ENCODE results near the gene UNKL. TPM values are rescaled to one million over a fixed set of nuclear protein-coding genes. Genes with fewer than 3 reads are reported as not detected.

Gene UNKL
- polyA plus RNA-seq, 1 donor from 2014 or later, result 9.2 TPM

DNA sequence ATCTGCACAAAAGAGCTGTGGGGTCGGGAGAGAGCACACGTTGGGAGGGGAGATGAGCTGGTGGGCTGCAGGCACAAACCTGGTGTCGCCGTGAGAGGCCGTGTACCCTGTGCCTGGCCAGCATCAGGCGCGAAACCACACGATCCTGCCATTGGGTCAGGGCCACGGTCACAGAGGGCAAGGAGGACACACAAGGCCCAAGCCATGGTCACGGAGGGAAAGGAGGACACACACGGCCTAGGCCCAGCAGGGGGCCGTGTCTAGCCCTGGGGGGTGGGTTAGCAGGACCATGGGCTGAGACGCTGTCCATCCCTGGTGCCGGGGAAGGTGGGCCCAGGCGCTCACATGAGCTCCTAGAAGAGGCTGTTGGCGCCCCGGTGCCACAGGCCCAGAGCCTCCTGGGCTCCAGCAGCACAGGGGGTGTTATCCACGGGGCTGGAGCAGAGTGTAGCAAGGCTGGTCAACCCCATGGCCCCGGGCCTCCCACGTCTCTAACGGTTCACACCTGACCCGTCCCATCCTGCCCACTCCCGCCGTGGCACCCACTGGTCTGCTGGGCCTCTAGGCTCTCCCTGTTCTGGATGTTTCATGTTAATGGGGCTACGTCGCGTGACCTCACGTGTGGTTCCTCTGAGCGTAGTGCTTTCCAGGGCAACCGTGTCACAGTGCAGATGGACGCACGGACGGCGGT, 37.3 kb upstream of the UNKL start:
- Mint-ChIP-seq H3K4me3 (peak overlapping the region in 1 of 4 donors; percentile 40), H3K36me3 (peaks cover 1% of the 10 kb centered on the region), H3K4me1 (no peaks in the 10 kb centered on the region), H3K27me3 (no peaks in the 10 kb centered on the region), H3K27ac (peak overlapping the region in 1 of 3 donors; percentile 61), H3K9me3 (no peaks in the 10 kb centered on the region)

DNA sequence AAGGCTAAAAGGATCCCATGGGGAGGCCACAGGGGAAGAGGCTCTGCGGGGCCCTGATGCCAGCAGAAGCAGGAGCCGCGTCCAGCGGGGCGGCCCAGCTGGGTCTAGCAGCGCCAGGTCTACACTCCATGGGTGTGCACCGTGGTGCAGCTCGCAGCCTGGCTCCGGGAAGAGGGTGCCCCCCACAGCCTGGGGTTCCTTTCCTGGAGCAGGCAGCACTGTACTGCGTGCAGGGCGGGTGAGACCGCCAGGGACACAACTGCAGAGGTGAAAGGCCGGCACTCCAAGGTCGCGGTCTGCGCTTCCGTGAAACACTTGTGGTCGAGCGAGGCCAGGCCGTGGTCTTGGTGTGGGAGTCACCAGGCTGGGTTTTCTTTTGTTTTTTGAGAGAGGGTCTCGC, 36.3 kb upstream of the UNKL start:
- Mint-ChIP-seq H3K36me3 (peaks cover 1% of the 10 kb centered on the region), H3K27me3 (no peaks in the 10 kb centered on the region), H3K4me1 (no peaks in the 10 kb centered on the region), H3K9me3 (no peaks in the 10 kb centered on the region), H3K27ac (no peak overlapping the region), H3K4me3 (no peak overlapping the region)

DNA sequence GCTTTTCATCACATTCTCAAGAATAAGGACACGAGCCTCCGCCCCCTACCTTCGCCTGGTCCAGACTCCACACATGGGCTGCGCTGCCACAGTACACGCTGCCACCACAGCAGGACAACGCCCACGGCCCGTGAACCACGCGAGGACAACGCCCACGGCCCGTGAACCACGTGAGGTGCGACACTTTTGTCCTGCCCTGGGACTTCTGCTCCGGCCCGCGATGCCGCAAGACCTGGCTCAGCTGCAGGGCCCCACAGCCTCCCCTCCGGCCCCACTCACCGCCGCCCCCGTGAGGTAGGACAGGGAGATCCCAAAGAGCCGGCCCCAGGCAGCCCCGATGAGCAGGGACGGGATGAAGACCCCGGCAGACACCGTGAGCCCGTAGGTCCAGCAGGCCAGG, 35.7 kb upstream of the UNKL start:
- Mint-ChIP-seq H3K27me3 (no peaks in the 10 kb centered on the region), H3K27ac (peak overlapping the region in 1 of 3 donors; percentile 20), H3K36me3 (peaks cover 1% of the 10 kb centered on the region), H3K4me1 (no peaks in the 10 kb centered on the region), H3K9me3 (no peaks in the 10 kb centered on the region), H3K4me3 (no peak overlapping the region)

DNA sequence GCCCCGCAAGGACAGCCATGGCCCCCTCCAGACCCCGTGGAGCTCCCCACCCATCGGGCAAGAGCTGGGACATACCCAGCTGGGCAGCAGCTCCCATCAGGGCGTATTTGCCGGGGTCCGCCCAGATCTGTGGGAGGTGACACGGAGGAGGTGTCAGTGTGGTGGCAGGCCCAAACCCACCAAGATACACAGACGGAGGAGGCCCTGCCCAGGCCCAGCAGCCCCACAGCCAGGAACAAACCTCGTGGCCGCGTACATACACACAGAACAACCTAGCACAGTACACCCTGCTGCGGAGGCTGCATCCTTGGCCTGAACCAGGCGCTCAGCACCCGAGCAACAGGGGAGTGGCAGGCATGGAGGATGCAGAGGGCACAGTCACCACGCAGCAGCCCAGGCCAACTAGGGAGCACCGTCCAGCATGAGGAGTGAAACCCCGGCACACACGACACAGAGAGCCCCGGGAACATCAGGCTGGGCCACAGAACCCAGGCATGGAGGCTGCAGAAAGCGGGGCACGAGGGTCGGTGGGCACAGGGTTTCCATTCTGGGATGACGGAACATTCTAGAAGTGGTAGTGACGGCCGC, 34.8 kb upstream of the UNKL start:
- peaks cover 1% of the 10 kb centered on the region for H3K36me3 Mint-ChIP-seq
- peaks cover 0 to 5% (median 0%) of the 10 kb centered on the region in 3 donors for H3K4me1 Mint-ChIP-seq
- no peaks in the 10 kb centered on the region for H3K9me3 Mint-ChIP-seq
- H3K27ac Mint-ChIP-seq, result peak overlapping the region in 1 of 3 donors; percentile 20
- H3K4me3 Mint-ChIP-seq, result no peak overlapping the region
- H3K27me3 Mint-ChIP-seq, result no peaks in the 10 kb centered on the region

DNA sequence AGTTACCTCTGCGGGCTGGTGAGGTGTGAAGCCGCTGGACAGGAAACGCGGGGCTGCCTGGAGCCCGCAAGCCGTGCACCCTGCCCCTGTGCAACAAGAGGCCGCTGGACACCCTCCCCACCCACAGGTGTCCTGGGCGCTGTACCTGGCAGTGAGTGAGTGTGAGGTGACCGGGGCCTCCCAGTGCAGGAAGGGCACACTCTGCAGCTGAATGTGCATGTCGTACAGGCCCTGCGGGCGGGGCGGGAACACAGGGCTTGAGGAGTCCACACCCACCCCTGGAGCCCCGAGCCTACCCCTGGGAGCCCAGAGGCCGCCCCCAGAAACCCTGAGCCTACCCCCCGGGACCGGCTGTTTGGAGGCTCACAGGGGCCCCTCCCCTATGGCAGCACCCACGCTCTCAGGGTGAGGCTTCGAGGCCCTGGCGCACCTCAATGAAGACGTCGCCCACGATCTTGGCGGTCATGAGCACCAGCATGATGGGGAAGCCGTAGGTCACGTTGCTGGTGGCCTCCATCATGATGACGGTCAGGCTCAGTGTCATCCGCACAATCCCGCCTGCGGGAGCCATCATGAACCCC, 34.1 kb upstream of the UNKL start:
- Mint-ChIP-seq H3K9me3 (no peaks in the 10 kb centered on the region), H3K27ac (peak overlapping the region in 1 of 3 donors; percentile 62), H3K4me1 (peaks cover 0 to 5% (median 0%) of the 10 kb centered on the region in 3 donors), H3K27me3 (no peaks in the 10 kb centered on the region), H3K4me3 (no peak overlapping the region), H3K36me3 (peaks cover 1% of the 10 kb centered on the region)

DNA sequence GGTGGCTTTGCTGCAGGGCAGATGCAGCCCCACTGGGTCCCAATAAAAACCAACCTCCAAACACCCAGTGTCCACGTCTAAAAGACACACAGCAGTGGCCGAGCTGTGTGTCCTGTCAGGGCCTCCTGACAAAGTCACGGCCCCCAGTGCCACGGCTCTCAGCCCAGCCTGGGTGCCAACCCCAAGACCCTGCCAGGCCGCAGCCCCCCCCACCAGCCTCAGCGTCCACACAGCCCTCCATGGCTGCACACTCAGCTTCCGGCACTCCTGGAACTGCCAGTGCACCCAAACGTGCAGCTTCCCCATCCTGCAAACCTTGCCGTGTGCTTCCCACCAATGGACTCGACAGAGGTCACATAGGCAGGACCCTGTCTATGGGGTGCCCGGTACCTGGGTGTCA, 33.5 kb upstream of the UNKL start:
- Mint-ChIP-seq H3K4me3 (peak overlapping the region in 2 of 4 donors; percentile 41 to 74), H3K9me3 (no peaks in the 10 kb centered on the region), H3K27me3 (no peaks in the 10 kb centered on the region), H3K4me1 (peaks cover 0 to 5% (median 0%) of the 10 kb centered on the region in 3 donors), H3K36me3 (peaks cover 1% of the 10 kb centered on the region), H3K27ac (peak overlapping the region in 2 of 3 donors; percentile 31 to 62)

DNA sequence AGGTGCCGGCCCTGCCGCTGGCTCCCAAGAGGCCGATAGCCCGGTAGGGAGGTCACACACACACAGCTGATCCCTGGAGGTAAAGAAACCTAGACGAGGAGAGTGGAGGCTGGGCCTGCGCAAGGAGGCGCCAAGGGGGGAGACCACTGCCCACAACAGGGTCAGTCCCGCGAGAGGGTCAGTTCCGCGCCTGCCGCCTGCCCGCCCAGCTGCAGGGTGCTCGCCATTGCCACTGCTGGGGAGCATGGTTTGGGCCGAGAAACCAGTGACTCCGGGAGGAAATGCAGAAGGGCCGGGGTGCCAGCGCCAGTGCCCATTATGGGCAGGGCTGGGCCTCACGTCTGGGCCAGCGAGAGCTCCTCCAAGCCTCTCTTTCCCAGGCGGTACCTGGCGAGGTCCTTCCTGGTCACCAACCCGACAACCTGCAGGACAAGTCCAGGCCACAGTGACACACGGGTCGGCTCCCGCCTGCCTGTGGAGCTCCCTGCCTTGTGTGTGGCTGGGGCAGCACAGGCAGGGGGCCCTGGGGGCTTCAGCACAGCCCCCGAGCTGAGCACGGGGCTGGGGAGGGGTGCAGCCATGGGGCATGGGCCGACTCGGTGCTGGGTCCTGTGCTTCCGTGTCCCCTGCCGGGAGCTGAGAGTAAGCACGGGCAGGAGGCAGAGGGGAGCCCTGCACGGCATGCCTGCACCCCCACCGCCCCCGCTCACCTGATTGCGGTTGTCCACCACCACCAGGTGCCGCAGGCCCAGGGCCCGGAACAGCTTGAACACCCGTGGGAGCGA, 32.0 kb upstream of the UNKL start:
- Mint-ChIP-seq H3K27me3 (no peaks in the 10 kb centered on the region), H3K4me3 (peak overlapping the region in 1 of 4 donors; percentile 87), H3K4me1 (peaks cover 0 to 5% (median 0%) of the 10 kb centered on the region in 3 donors), H3K36me3 (peaks cover 1% of the 10 kb centered on the region), H3K27ac (peak overlapping the region; percentile 31 to 99 (median 83)), H3K9me3 (no peaks in the 10 kb centered on the region)

DNA sequence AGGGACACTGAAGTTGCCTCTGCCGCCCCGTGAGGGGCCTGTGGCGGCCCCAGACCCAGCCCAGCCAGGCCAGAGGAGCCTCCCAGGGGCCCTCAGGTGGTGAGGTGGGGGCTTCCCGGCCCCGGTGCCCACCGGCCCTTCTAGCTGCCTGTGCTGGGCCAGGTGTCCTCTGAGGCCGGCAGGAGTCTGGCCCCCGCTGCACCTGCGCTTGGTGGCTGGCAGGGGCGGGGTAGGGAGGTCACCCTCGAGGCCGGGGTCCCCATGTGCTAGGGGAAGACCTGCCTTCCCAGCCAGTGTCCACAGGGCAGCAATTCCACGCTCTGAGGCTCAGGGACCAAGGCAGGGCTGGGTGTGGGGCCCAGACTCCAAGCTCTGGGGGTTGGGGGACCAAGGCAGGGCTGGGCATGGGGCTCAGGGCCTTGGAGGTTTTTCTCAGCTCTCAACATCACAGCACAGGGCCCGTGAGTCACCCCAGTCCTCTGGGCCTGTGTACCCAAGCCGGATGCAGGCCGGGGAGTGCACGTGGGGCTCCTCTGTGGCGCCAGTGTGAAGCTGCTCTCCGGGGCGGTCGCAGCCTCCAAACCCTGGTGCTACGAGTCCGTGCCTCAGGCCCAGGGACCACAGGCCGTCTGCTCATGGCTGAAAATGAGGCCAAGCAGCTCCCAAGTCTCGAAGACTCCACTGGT, 31.2 kb upstream of the UNKL start:
- Mint-ChIP-seq H3K4me3 (peak overlapping the region in 2 of 4 donors; percentile 37 to 87), H3K9me3 (no peaks in the 10 kb centered on the region), H3K36me3 (peaks cover 1% of the 10 kb centered on the region), H3K4me1 (peaks cover 0 to 5% (median 0%) of the 10 kb centered on the region in 3 donors), H3K27ac (peak overlapping the region; percentile 31 to 99 (median 83)), H3K27me3 (no peaks in the 10 kb centered on the region)

DNA sequence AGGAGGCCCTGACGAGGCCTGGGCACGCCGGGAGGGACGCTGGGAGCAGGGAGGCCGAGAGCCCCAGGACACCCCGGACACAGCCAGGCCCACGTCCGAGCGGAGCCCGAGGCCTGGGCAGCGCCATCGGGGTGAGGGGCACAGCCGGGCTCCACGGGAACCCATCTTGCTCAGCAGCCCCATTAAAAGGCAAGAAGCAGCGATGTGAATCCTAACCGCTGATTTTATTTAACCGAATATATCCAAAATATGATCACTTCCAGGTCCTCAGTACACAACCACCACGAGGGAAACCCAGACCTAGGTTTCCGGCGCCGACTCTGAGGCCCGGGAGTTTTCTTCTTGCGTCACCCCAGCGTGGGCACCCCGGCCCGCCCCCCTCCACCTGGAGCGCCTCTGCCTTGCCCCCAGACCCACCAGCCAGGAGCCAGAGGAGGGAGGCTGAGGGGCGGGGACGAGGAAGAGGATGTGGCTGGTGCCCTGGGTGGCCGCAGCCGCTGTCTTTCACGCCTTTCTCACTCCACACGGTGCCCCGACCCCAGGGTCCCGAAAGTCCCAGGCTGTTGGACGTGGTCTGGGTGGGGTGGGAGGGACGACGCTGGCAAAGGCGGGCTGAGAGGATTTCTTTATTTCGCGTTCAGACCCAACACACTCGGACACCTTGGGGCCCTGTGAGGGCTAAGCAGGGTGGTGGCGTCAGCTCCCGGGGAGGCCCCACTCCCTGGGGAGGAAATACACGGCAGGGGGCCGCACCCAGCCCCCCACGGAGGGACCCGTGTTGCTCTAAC, 30.4 kb upstream of the UNKL start:
- H3K27me3 Mint-ChIP-seq, result no peaks in the 10 kb centered on the region
- peak overlapping the region; percentile 71 to 99 (median 83) for H3K27ac Mint-ChIP-seq
- no peaks in the 10 kb centered on the region for H3K9me3 Mint-ChIP-seq
- H3K4me3 Mint-ChIP-seq, result peak overlapping the region; percentile 60 to 87 (median 84)
- H3K4me1 Mint-ChIP-seq, result peaks cover 0 to 5% (median 0%) of the 10 kb centered on the region in 3 donors
- H3K36me3 Mint-ChIP-seq, result peaks cover 1% of the 10 kb centered on the region

DNA sequence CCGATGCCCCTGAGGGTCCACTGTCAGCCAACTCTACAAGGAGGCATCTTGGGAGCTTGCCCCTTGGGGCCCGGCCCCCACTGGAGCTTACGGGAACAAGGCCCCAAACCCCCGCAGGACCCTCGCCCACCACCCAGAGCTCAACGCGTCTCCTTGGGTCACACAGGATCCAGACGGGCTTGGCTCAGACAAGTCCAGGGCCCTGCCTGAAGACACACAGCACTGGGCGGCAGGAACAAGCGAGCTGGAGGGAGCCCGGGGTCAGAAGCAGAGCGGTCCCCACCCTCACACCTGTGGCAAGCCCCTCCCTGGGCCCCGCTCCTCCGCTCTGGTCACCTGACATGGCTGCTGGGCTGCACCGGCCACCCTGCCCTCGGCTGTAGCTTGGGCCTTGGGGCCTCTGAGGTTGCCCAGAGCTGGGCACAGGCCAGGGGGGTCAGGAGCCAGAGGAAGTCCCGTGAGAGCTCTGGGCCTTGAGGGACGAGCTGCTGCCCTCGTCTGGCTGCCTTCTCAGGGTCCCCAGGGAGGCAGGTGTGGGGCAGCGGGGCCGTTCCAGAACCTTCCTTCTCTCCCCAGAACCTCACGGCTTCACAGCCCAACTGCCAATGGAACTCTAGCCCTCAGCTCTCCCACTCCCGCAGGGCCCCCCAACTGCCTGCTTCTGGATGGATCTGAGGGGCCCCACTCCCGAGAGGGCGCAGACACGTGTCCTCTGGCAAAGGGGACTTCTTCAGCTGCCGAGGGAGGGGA, 29.7 kb upstream of the UNKL start, which contains the start of gene CCDC154:
CCDC154 (minus strand) TSS at position 577 of the 750 bp plus-strand sequence; CDS start at position 343, 234 bp downstream.
- Mint-ChIP-seq H3K27ac (peak within 1 kb of the TSS; percentile 71 to 99 (median 83)), H3K4me3 (peak within 1 kb of the TSS; percentile 60 to 87 (median 84))

DNA sequence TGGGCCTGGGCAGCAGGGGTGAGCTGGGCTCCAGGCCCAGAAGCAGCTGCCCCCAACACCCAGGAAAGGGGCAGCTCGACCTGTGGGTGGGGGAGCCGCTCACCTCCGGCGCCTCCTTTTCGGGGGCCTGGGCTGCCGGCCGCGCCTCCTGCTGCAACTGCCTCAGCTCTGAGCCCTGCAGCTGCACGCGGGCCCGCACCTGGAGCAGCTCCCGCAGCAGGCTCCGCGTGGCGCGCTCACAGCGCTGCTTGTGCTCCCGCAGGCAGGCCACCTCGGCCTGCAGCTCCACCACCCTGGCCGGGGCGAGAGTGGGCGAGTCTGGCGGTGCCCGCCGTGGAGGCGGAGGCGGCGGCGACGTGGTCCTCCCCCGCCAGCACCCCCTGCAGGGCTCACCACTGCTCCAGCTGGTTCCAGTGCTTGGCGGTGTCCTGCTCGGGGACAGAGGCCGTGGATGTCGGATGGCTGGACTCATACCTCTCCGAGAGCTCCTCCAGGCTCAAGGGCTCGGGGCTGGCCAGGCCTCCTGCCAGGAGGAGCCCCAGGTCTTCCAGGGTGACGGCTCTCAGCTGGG, 29.0 kb upstream of the UNKL start:
- Mint-ChIP-seq H3K27ac (no peak overlapping the region), H3K4me3 (no peak overlapping the region), H3K9me3 (no peaks in the 10 kb centered on the region)

More for the DNA sequence above, 29.7 kb upstream of the UNKL start, which contains the start of gene CCDC154:
- Mint-ChIP-seq H3K9me3 (no peaks in the 10 kb centered on the region), H3K36me3 (peaks cover 1% of the 10 kb centered on the region), H3K4me1 (peaks cover 0 to 5% (median 0%) of the 10 kb centered on the region in 3 donors), H3K27me3 (no peaks in the 10 kb centered on the region)

DNA sequence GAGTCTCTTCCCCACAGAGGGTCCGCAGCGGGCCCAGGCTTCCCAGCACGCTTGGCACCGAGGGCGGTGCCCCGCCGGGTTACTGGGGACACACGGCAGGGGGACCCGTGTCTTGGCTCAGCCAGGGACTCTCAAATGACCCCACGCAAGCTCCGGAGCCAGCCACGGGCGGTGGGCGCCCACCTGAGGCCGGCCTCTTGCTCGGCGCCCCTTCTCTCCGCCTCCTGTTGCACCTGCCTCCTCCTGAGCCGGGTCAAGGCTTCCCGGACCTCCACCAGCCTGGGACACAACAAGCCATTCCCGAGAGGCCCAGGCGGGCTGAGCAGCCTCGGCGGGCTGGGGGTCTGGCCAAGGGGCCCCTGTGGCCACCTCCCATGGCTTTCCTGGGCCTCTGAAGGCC, 28.2 kb upstream of the UNKL start:
- H3K27me3 Mint-ChIP-seq, result no peaks in the 10 kb centered on the region
- H3K4me1 Mint-ChIP-seq, result peaks cover 0 to 5% (median 0%) of the 10 kb centered on the region in 3 donors
- peak overlapping the region in 1 of 3 donors; percentile 42 for H3K27ac Mint-ChIP-seq
- H3K9me3 Mint-ChIP-seq, result no peaks in the 10 kb centered on the region
- H3K4me3 Mint-ChIP-seq, result no peak overlapping the region
- no peaks in the 10 kb centered on the region for H3K36me3 Mint-ChIP-seq

More for the DNA sequence above, 29.0 kb upstream of the UNKL start:
- peaks cover 0 to 5% (median 0%) of the 10 kb centered on the region in 3 donors for H3K4me1 Mint-ChIP-seq
- peaks cover 1% of the 10 kb centered on the region for H3K36me3 Mint-ChIP-seq
- H3K27me3 Mint-ChIP-seq, result no peaks in the 10 kb centered on the region

DNA sequence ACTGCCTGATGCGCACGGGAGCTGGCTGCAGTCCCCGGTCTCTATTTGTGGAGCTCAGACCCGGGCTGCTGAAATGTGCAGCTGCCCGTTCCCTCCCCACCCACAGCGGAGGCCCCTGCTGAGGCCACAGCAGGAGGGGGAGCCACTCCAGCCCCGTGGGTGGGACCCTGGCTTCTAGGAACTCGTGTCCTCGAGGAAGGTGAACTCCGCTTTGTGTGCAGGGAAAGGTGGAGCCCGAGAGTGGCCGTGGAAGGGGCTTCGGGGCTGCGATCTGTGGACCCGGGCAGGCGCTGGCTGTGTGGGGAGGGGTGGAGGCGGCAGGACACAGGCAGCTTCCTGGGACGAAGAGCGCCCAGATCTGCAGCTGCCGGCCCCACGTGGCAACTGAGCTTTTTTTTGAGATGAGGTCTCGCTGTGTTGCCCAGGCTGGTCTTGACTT, 26.9 kb upstream of the UNKL start:
- Mint-ChIP-seq H3K27me3 (no peaks in the 10 kb centered on the region), H3K27ac (peak overlapping the region in 1 of 3 donors; percentile 14), H3K4me1 (peaks cover 0 to 5% (median 0%) of the 10 kb centered on the region in 3 donors), H3K9me3 (no peaks in the 10 kb centered on the region), H3K4me3 (no peak overlapping the region), H3K36me3 (no peaks in the 10 kb centered on the region)
